Measurements from ENCODE around the gene FIP1L1.

The FIP1L1 gene

GRCh38 chr4:53501561-53501960, 124.1 kb downstream of the FIP1L1 start (continued):
- TF ChIP-seq ESRRG (CRISPR knock-in tag; IDR thresholded peaks at IDR 0.05) (no peak), CSRNP3 (CRISPR knock-in tag; IDR thresholded peaks at IDR 0.05) (no peak), TCF4 (CRISPR knock-in tag; IDR thresholded peaks at IDR 0.05; ENCODE audit: borderline replicate concordance) (no peak)

GRCh38 chr4:53502094-53502493, 124.7 kb downstream of the FIP1L1 start:
- ATAC-seq, result no peak
- no peak for TF ChIP-seq ZFP30 (CRISPR knock-in tag; IDR thresholded peaks at IDR 0.05)
- TF ChIP-seq TOX (CRISPR knock-in tag; IDR thresholded peaks at IDR 0.05; ENCODE audit: borderline replicate concordance), result no peak

- peak; percentile 79 for ATAC-seq
- TF ChIP-seq ZFP3 (CRISPR knock-in tag; IDR thresholded peaks at IDR 0.05) (no peak), OSR1 (CRISPR knock-in tag; IDR thresholded peaks at IDR 0.05) (no peak), ARNTL (CRISPR knock-in tag; IDR thresholded peaks at IDR 0.05; ENCODE audit: borderline replicate concordance, low read depth) (no peak), ISL1 (CRISPR knock-in tag; IDR thresholded peaks at IDR 0.05) (no peak)
These were observed 128.5 kb downstream of the FIP1L1 start for GRCh38 chr4:53505947-53506346.

GRCh38 chr4:53507058-53507457, 129.6 kb downstream of the FIP1L1 start:
- TF ChIP-seq ZNF70 (CRISPR knock-in tag; IDR thresholded peaks at IDR 0.05), result no peak
- no peak for TF ChIP-seq CSRNP3 (CRISPR knock-in tag; IDR thresholded peaks at IDR 0.05)
- TF ChIP-seq ISL1 (CRISPR knock-in tag; IDR thresholded peaks at IDR 0.05), result no peak
- TF ChIP-seq BACH2 (CRISPR knock-in tag; IDR thresholded peaks at IDR 0.05; ENCODE audit: borderline replicate concordance), result no peak
- no peak for TF ChIP-seq ZC3H10 (CRISPR knock-in tag; IDR thresholded peaks at IDR 0.05)
- TF ChIP-seq CREB5 (CRISPR knock-in tag; IDR thresholded peaks at IDR 0.05; ENCODE audit: low read depth), result no peak
- no peak for TF ChIP-seq ZFP3 (CRISPR knock-in tag; IDR thresholded peaks at IDR 0.05)
- no peak for TF ChIP-seq TCF4 (CRISPR knock-in tag; IDR thresholded peaks at IDR 0.05; ENCODE audit: borderline replicate concordance)
- TF ChIP-seq OSR1 (CRISPR knock-in tag; IDR thresholded peaks at IDR 0.05), result no peak
- TF ChIP-seq ZNF8 (CRISPR knock-in tag; IDR thresholded peaks at IDR 0.05), result no peak
- TF ChIP-seq PATZ1 (CRISPR knock-in tag; IDR thresholded peaks at IDR 0.05; ENCODE audit: borderline replicate concordance), result no peak
- no peak for TF ChIP-seq TSHZ2 (CRISPR knock-in tag; IDR thresholded peaks at IDR 0.05)
- ATAC-seq, result no peak

- peak; percentile 71 for ATAC-seq
- TF ChIP-seq PATZ1 (CRISPR knock-in tag; IDR thresholded peaks at IDR 0.05; ENCODE audit: borderline replicate concordance) (no peak), TCF4 (CRISPR knock-in tag; IDR thresholded peaks at IDR 0.05; ENCODE audit: borderline replicate concordance) (no peak), ZFP3 (CRISPR knock-in tag; IDR thresholded peaks at IDR 0.05) (no peak), PPARA (CRISPR knock-in tag; IDR thresholded peaks at IDR 0.05; ENCODE audit: borderline replicate concordance) (no peak)
These were observed 130.3 kb downstream of the FIP1L1 start for GRCh38 chr4:53507671-53508286.

Measured in SK-N-SH treated with all-trans-retinoic acid at 6 μM for 48 hours (cell line).